ENCODE results near the gene SUFU. TPM values are rescaled to one million over a fixed set of nuclear protein-coding genes. Genes with fewer than 3 reads are reported as not detected.

SUFU gene
- total and polyA plus RNA-seq, 2 of the 4 experiments (the other 2 are of a cell fraction): 2.2 to 11.0 TPM

DNA sequence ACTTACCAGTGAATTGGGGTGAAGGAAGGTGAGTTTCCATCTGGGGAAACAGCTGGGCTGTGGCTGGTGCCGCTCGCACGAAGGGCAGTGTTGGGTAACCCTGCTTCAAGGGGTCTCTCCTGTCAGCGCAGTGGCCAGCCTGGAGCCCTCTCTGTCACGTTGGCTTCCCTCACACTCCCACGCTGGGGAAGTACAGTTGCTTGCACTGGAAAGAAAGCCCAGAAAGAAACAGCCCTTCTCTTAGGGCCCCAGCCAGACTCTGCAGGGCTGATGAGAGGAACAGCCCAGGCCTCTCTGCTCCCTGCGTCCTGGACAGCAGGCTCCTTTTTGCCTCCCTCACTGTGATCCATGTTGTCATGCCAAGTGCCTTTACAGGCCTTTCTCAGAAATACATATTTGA, 100.2 kb downstream of the SUFU start:
- Histone ChIP-seq H2BK5ac (ENCODE audit: low read depth, low read length, poor library complexity, severe bottlenecking) (peak overlapping the region; percentile 86), H4K5ac (ENCODE audit: low read depth, low read length) (peak overlapping the region; percentile 21; the same call in 1 of the 2 replicates), H3K23ac (ENCODE audit: low read depth, low read length) (peak overlapping the region; percentile 93), H3K9me3 (ENCODE audit: control insufficient read depth, insufficient read depth, low read length) (no peaks in the 10 kb centered on the region), H2AK9ac (replicated peaks; ENCODE audit: low read depth, low read length, poor library complexity) (peak overlapping the region; percentile 65), H3K4me3 (ENCODE audit: insufficient read depth, low read depth, low read length) (no peak overlapping the region), H2AFZ (replicated peaks; ENCODE audit: low read length, poor library complexity) (peak overlapping the region; percentile 58), H4K91ac (ENCODE audit: insufficient read depth, low read depth, low read length) (peak overlapping the region; percentile 63), H2BK20ac (ENCODE audit: low read depth, low read length) (peak overlapping the region; percentile 88), H3K36me3 (ENCODE audit: control insufficient read depth, insufficient read depth, low read length) (peaks cover 22% of the 10 kb centered on the region), H2AK5ac (ENCODE audit: low read depth, low read length) (peak overlapping the region; percentile 87), H4K20me1 (ENCODE audit: insufficient read depth, low read length) (no peaks in the 10 kb centered on the region), H3K9me1 (ENCODE audit: insufficient read depth, low read length) (peaks cover 41% of the 10 kb centered on the region), H3K4ac (ENCODE audit: low read depth, low read length) (peak overlapping the region; percentile 92), H3K27me3 (ENCODE audit: control insufficient read depth, insufficient read depth, low read length) (no peaks in the 10 kb centered on the region), H3K4me2 (ENCODE audit: low read depth, low read length) (peak overlapping the region; percentile 32), H3K9ac (ENCODE audit: low read depth, low read length) (peak overlapping the region; percentile 29; the same call in 1 of the 2 replicates), H3K14ac (replicated peaks; ENCODE audit: low read depth, low read length) (peak overlapping the region; percentile 74), H3K56ac (ENCODE audit: extremely low read depth, insufficient read depth, low read length) (peak overlapping the region; percentile 19), H3K18ac (ENCODE audit: low read depth, low read length) (peak overlapping the region; percentile 66), H4K8ac (ENCODE audit: low read depth in 2 of 2, low read length in 2 of 2) (peak overlapping the region; percentile 21 to 78), H3K79me1 (ENCODE audit: low read depth in 1 of 2, low read length in 2 of 2) (peaks cover 11 to 50% of the 10 kb centered on the region in 2 experiments; a peak in 3 of 4 replicates), H2BK15ac (ENCODE audit: low read depth, low read length) (peak overlapping the region; percentile 70; the same call in 2 of the 3 replicates), H3K27ac (ENCODE audit: insufficient read depth, low read length) (peak overlapping the region; percentile 82), H2BK120ac (ENCODE audit: low read depth, low read length) (peak overlapping the region; percentile 91), H3K4me1 (ENCODE audit: control insufficient read depth, insufficient read depth, low read length) (peaks cover 46% of the 10 kb centered on the region)
- in situ Hi-C loops (cut with MboI; ENCODE audit: low sequenced_read_pairs) (no loop called here), intact Hi-C loops (cut with micrococcal nuclease) (loop anchor here (1.0 kb wide), 1 partner anchor 39 kb away; no protein-coding TSS in a partner anchor), dilution Hi-C loops (cut with HindIII; ENCODE audit: low sequenced_read_pairs, unreplicated experiment) (no loop called here)
- TF ChIP-seq BHLHE40 (IDR thresholded peaks at IDR 0.05; ENCODE audit: low read depth, low read length) (no peak), POLR2A (IDR thresholded peaks at IDR 0.05; ENCODE audit: low read depth, low read length) (no peak), CHD1 (IDR thresholded peaks at IDR 0.05; ENCODE audit: low read depth, low read length) (no peak), NFE2L2 (IDR thresholded peaks at IDR 0.05; ENCODE audit: low read depth, low read length) (no peak), RCOR1 (IDR thresholded peaks at IDR 0.05; ENCODE audit: insufficient replicate concordance, low read length) (peak; percentile 13), MXI1 (IDR thresholded peaks at IDR 0.05; ENCODE audit: borderline replicate concordance, low read depth, low read length) (no peak), RAD21 (IDR thresholded peaks at IDR 0.05; ENCODE audit: low read length) (peak; percentile 2; the same call in 1 of the 2 replicates), CEBPB (IDR thresholded peaks at IDR 0.05; ENCODE audit: low read depth, low read length) (peak; percentile 71), SMC3 (IDR thresholded peaks at IDR 0.05; ENCODE audit: low read depth, low read length) (no peak)
- ChIA-PET POLR2A (ENCODE audit: unreplicated experiment) (no interaction called here), CTCF (interaction anchor here (1.1 kb wide), 1 partner anchor 9 kb away, joined by 3 read pairs; no protein-coding TSS in a partner anchor)
- WGBS, 2 experiments (ENCODE audit: extremely low coverage in 2 of 2, insufficient read length in 1 of 2): 33% methylated on average over 1 of the region's 7 CpGs; no CpG with 5 or more reads in 1 of the 2 experiments
- BruUV-seq (replicated peaks): no TSS peak
- DNase-seq (peak; percentile 52), ATAC-seq (ENCODE audit: low read depth) (peak; percentile 62)

All from IMR-90 (cell line).